Sigmoid colon (tissue), 7 donors: ENCODE measurements around the gene ERMARD. TPM values are rescaled to one million over a fixed set of nuclear protein-coding genes. Genes with fewer than 3 reads are reported as not detected.

ENCODE experiments used
- DNase-seq: peaks from one replicate; pipeline ENCODE4 v3.0.0-alpha.2; 2019
- H3K27ac ChIP-seq, 4 donors: fragments of 200-600 bp; sonication (generic); one replicate each; pipeline ENCODE4 v1.5.1; 2016 to 2019; ENCODE audit warnings: mild to moderate bottlenecking in 1 of 4
- H3K27me3 ChIP-seq, 3 donors: fragments of 200-600 bp; sonication (generic); one replicate each; pipeline ENCODE4 v1.5.1; 2019; ENCODE audit warnings: mild to moderate bottlenecking in 1 of 3
- H3K36me3 ChIP-seq, 4 donors: fragments of 200-600 bp; sonication (generic); one replicate each; pipeline ENCODE4 v1.5.1; 2016 to 2019
- H3K4me1 ChIP-seq, 4 donors: fragments of 200-600 bp; sonication (generic); one replicate each; pipeline ENCODE4 v1.5.1; 2017 to 2019
- H3K4me3 ChIP-seq, 4 donors: fragments of 200-600 bp; sonication (generic); one replicate each; pipeline ENCODE4 v1.5.1; 2017 to 2019; ENCODE audit warnings: mild to moderate bottlenecking in 2 of 4, moderate library complexity in 1 of 4
- H3K9me3 ChIP-seq, 4 donors: fragments of 200-600 bp in 3 of 4; sonication (generic) in 3 of 4; one replicate each; pipeline versions ENCODE4 v1.5.1 to v1.6.1; 2013 to 2019
- EP300 ChIP-seq, 4 donors: sonication (generic); formaldehyde crosslinking; IDR thresholded peaks; one replicate each; pipeline ENCODE4 v1.6.1; 2017; ENCODE audit warnings: antibody characterized with exemption in 4 of 4
- POLR2A ChIP-seq, 2 donors: fragments of 450-650 bp; IDR thresholded peaks; one replicate each; pipeline ENCODE4 v1.6.1; 2016; ENCODE audit warnings: antibody characterized with exemption in 2 of 2, mild to moderate bottlenecking in 2 of 2, moderate library complexity in 2 of 2
- POLR2AphosphoS5 ChIP-seq, 4 donors: sonication (generic); formaldehyde crosslinking; IDR thresholded peaks; one replicate each; pipeline ENCODE4 v1.6.1; 2017; ENCODE audit warnings: antibody characterized with exemption in 4 of 4
- WGBS, 2 donors: extraction: QIAGEN DNeasy Blood & Tissue Kit; methylation state at CpG; one replicate each; pipeline ENCODE4 v1.1.7; 2013; 5-methylcytosine and 5-hydroxymethylcytosine counted together
- intact Hi-C: fragments of 100-400 bp; cut with DNase I; formaldehyde crosslinking; loops from one replicate; pipeline ENCODE4 v1.15.1; 2023
- polyA plus RNA-seq, 3 donors: library from polyadenylated mRNA; stranded (reverse); fragments of 200-250 nt; gene quantifications; one replicate each; pipeline ENCODE4 v1.2.3, GENCODE V29; 2013
- total RNA-seq, 4 donors: library from RNA; depleted of rRNA; stranded (reverse); fragments of >200 nt; gene quantifications; one replicate each; pipeline ENCODE4 v1.1.0, GENCODE V29; 2016
- TF ChIP-seq, protein P1 (sequence below), 4 experiments: fragments of 450-650 bp in 3 of 4; fragments of 200-600 bp in 1 of 4; IDR thresholded peaks; one replicate each; pipeline ENCODE4 v1.5.1; 2016 to 2019; ENCODE audit warnings: antibody characterized with exemption in 4 of 4, mild to moderate bottlenecking in 3 of 4, moderate library complexity in 2 of 4
- donor health status: healthy with polysubstance abuse.
- donor health status: Bipolar disorder and iron deficiency.
- donor health status: healthy.

Gene ERMARD
- total and polyA plus RNA-seq, 7 donors: 9.0 to 32.4 (median 18.2) TPM

DNA sequence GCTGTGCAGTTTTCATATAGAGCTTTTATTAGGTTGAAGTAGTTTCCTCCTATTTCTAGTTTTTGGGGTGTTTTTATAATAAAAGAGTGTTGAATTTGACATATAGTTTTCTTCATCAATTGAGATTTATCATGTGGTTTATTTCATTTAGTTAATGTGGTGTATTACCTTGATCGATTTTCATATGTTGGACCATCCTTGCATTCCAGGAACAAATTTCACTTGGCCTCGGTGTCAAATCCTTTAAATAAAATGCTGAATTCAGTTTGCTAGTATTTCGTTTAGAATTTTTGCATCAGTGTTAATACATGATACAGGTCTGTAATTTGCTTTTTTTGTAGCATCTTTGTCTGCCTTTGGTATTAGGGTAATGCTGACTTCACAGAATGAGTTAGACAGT, 6.0 kb upstream of the ERMARD start:
- TF ChIP-seq, protein P1, sequence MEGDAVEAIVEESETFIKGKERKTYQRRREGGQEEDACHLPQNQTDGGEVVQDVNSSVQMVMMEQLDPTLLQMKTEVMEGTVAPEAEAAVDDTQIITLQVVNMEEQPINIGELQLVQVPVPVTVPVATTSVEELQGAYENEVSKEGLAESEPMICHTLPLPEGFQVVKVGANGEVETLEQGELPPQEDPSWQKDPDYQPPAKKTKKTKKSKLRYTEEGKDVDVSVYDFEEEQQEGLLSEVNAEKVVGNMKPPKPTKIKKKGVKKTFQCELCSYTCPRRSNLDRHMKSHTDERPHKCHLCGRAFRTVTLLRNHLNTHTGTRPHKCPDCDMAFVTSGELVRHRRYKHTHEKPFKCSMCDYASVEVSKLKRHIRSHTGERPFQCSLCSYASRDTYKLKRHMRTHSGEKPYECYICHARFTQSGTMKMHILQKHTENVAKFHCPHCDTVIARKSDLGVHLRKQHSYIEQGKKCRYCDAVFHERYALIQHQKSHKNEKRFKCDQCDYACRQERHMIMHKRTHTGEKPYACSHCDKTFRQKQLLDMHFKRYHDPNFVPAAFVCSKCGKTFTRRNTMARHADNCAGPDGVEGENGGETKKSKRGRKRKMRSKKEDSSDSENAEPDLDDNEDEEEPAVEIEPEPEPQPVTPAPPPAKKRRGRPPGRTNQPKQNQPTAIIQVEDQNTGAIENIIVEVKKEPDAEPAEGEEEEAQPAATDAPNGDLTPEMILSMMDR (IDR thresholded peaks at IDR 0.05): no peak
- TF ChIP-seq POLR2A (IDR thresholded peaks at IDR 0.05) (no peak), POLR2AphosphoS5 (IDR thresholded peaks at IDR 0.05) (no peak), EP300 (IDR thresholded peaks at IDR 0.05) (no peak)
- peaks cover 0 to 8% (median 4%) of the 10 kb centered on the region in 4 donors for H3K4me1 ChIP-seq
- DNase-seq: no peak
- no peak overlapping the region for H3K4me3 ChIP-seq
- WGBS, 2 donors: 89 to 92% methylated on average over 3 of the region's 3 CpGs
- H3K27ac ChIP-seq: no peak overlapping the region
- intact Hi-C loops: no loop called here
- H3K9me3 ChIP-seq: no peaks in the 10 kb centered on the region
- H3K27me3 ChIP-seq: no peaks in the 10 kb centered on the region
- no peaks in the 10 kb centered on the region for H3K36me3 ChIP-seq

GRCh38 chr6:169746556-169746955, 4.9 kb upstream of the ERMARD start:
- Histone ChIP-seq H3K9me3 (no peaks in the 10 kb centered on the region), H3K27me3 (no peaks in the 10 kb centered on the region), H3K4me1 (peaks cover 0 to 13% (median 10%) of the 10 kb centered on the region in 4 donors), H3K4me3 (no peak overlapping the region), H3K27ac (no peak overlapping the region), H3K36me3 (no peaks in the 10 kb centered on the region)
- DNase-seq: no peak
- intact Hi-C loops: no loop called here
- TF ChIP-seq EP300 (IDR thresholded peaks at IDR 0.05) (no peak), POLR2A (IDR thresholded peaks at IDR 0.05) (no peak), POLR2AphosphoS5 (IDR thresholded peaks at IDR 0.05) (no peak)
- TF ChIP-seq, protein P1 (IDR thresholded peaks at IDR 0.05): no peak
- WGBS, 2 donors: 90 to 95% methylated on average over 1 of the region's 1 CpG

- H3K27me3 ChIP-seq: no peaks in the 10 kb centered on the region
- H3K9me3 ChIP-seq: no peaks in the 10 kb centered on the region
- no peak for TF ChIP-seq POLR2A (IDR thresholded peaks at IDR 0.05)
- TF ChIP-seq EP300 (IDR thresholded peaks at IDR 0.05): no peak
- TF ChIP-seq, protein P1 (IDR thresholded peaks at IDR 0.05): no peak
- no peak for TF ChIP-seq POLR2AphosphoS5 (IDR thresholded peaks at IDR 0.05)
- 2 to 8% methylated on average over 19 of the region's 19 CpGs for WGBS, 2 donors
- H3K4me3 ChIP-seq: peak overlapping the region; percentile 67 to 89 (median 82)
- H3K4me1 ChIP-seq: peaks cover 0 to 26% (median 19%) of the 10 kb centered on the region in 4 donors
- no peak for DNase-seq
- intact Hi-C loops: no loop called here
- H3K27ac ChIP-seq: peak overlapping the region; percentile 96 to 97 (median 97)
- peaks cover 0 to 7% (median 0%) of the 10 kb centered on the region in 4 donors for H3K36me3 ChIP-seq
Observed at GRCh38 chr6:169752074-169752623, 727 bp downstream of the ERMARD start.

- Histone ChIP-seq H3K27ac (no peak overlapping the region), H3K36me3 (peaks cover 4 to 37% (median 8%) of the 10 kb centered on the region in 4 donors), H3K4me3 (no peak overlapping the region), H3K9me3 (no peaks in the 10 kb centered on the region), H3K4me1 (peaks cover 0 to 21% (median 18%) of the 10 kb centered on the region in 4 donors), H3K27me3 (no peaks in the 10 kb centered on the region)
- intact Hi-C loops: no loop called here
- TF ChIP-seq EP300 (IDR thresholded peaks at IDR 0.05): no peak
- TF ChIP-seq, protein P1 (IDR thresholded peaks at IDR 0.05): no peak
- WGBS, 2 donors: 94 to 98% methylated on average over 6 of the region's 6 CpGs
- DNase-seq: no peak
Observed at GRCh38 chr6:169755162-169755561, 3.7 kb downstream of the ERMARD start.

- no peaks in the 10 kb centered on the region for H3K9me3 ChIP-seq
- TF ChIP-seq EP300 (IDR thresholded peaks at IDR 0.05): no peak
- TF ChIP-seq, protein P1 (IDR thresholded peaks at IDR 0.05): no peak
- TF ChIP-seq POLR2AphosphoS5 (IDR thresholded peaks at IDR 0.05): no peak
- no peak for TF ChIP-seq POLR2A (IDR thresholded peaks at IDR 0.05)
- no peaks in the 10 kb centered on the region for H3K27me3 ChIP-seq
- intact Hi-C loops: no loop called here
- H3K36me3 ChIP-seq: peaks cover 10 to 100% (median 19%) of the 10 kb centered on the region in 4 donors
- DNase-seq: no peak
- H3K4me1 ChIP-seq: no peaks in the 10 kb centered on the region
- 77 to 86% methylated on average over 10 of the region's 10 CpGs for WGBS, 2 donors
- H3K27ac ChIP-seq: no peak overlapping the region
- H3K4me3 ChIP-seq: no peak overlapping the region
Observed at GRCh38 chr6:169763308-169763707, 11.9 kb downstream of the ERMARD start.
